Heart right ventricle (tissue), 16 donors: ENCODE data around the gene TBC1D13. TPM values are rescaled to one million over a fixed set of nuclear protein-coding genes. Genes with fewer than 3 reads are reported as not detected.

Source experiments
- ATAC-seq, 8 donors: fragments of 200-7000 bp; cut with Tn5 transposase; one replicate each; pipeline ENCODE4 v1.9.1; 2020; ENCODE audit warnings: mild to moderate bottlenecking in 8 of 8, moderate library complexity in 8 of 8, moderate number of reproducible peaks in 1 of 8
- DNase-seq, 2 donors: peaks; one replicate each; pipeline ENCODE4 v3.0.0-alpha.2; 2020
- H3K27ac ChIP-seq, 10 donors: fragments of 200-600 bp; sonication (generic) in 2 of 10; one replicate each; pipeline versions ENCODE4 v1.5.0 to v1.8.0; 2020 to 2022; ENCODE audit warnings: mild to moderate bottlenecking in 3 of 10
- H3K27me3 ChIP-seq, 7 donors: fragments of 200-600 bp; one replicate each; pipeline ENCODE4 v1.8.0; 2021 to 2022; ENCODE audit warnings: mild to moderate bottlenecking in 2 of 7
- H3K36me3 ChIP-seq, 9 donors: fragments of 200-600 bp; sonication (generic) in 1 of 9; one replicate each; pipeline versions ENCODE4 v1.5.0 to v1.8.0; 2020 to 2022; ENCODE audit warnings: mild to moderate bottlenecking in 2 of 9
- H3K4me1 ChIP-seq, 9 donors: fragments of 200-600 bp; sonication (generic) in 1 of 9; one replicate each; pipeline versions ENCODE4 v1.5.0 to v1.8.0; 2020 to 2022; ENCODE audit warnings: mild to moderate bottlenecking in 4 of 9
- H3K4me3 ChIP-seq, 10 donors: fragments of 200-600 bp; sonication (generic) in 2 of 10; one replicate each; pipeline versions ENCODE4 v1.5.0 to v1.8.0; 2020 to 2022; ENCODE audit warnings: mild to moderate bottlenecking in 7 of 10, moderate library complexity in 2 of 10
- H3K9me3 ChIP-seq, 11 donors: fragments of 200-600 bp in 10 of 11; sonication (generic) in 2 of 11; one replicate each; pipeline versions ENCODE4 v1.5.0 to v1.8.0; 2013 to 2022; ENCODE audit warnings: mild to moderate bottlenecking in 2 of 11, control low read depth in 1 of 11, moderate library complexity in 1 of 11
- WGBS, 2 donors: extraction: QIAGEN DNeasy Blood & Tissue Kit; methylation state at CpG; one replicate each; pipeline ENCODE4 v1.1.7; 2013; ENCODE audit warnings: inconsistent platforms in 1 of 2; 5-methylcytosine and 5-hydroxymethylcytosine counted together
- intact Hi-C, 10 donors: fragments of 100-400 bp; cut with DNase I; formaldehyde crosslinking; loops; one replicate each; pipeline versions ENCODE4 v1.11.1 to v1.14.2; 2022
- polyA plus RNA-seq, 2 donors: library from polyadenylated mRNA; stranded (reverse); fragments of 200-250 nt; gene quantifications; one replicate each; pipeline ENCODE4 v1.2.3, GENCODE V29; 2013
- total RNA-seq, 10 donors: library from RNA; stranded (reverse); fragmentation: NEBNext Ultra II Directional in 3 of 10; extraction: Animal tissue kit (Norgen Biotek cat#: 25700) in 3 of 10; gene quantifications; one replicate each; pipeline versions ENCODE4 v1.2.1 to v1.2.4, GENCODE V29; 2021 to 2023
- TF ChIP-seq, protein P1 (sequence below), 9 donors: fragments of 200-600 bp; sonication (generic) in 2 of 9; IDR thresholded peaks; one replicate each; pipeline versions ENCODE4 v1.5.0 to v1.8.0; 2021 to 2022; ENCODE audit warnings: antibody characterized with exemption in 9 of 9, mild to moderate bottlenecking in 5 of 9, moderate library complexity in 1 of 9
- donor health status: Arrhythmogenic right ventricular cardiomyopathy.
- donor health status: ischemic (EF 13 %, LVEDD 7.1; RV severe dilation, severe dysfunction).
- donor health status: healthy with polysubstance abuse.
- donor health status: DM: no; HTN: yes; CAD: no.
- donor health status: DM: no; HTN: no; CAD: no.
- donor health status: ischemic (EF 25% LVEDD 6.9; RV normal size, moderate dysfunction).
- donor health status: ischemic (EF 25% LVEDD 5.7; RV mildly dilated, moderate dysfunction).
- donor health status: healthy.
- donor health status: DM: yes; HTN: yes; CAD: no.
- donor health status: Ischemic cardiomyopathy.
- donor health status: ischemic (EF 35%, LVEDD 5.7; RV mildly dilated, moderate dysfunction).
- donor health status: nonischemic (EF 11% LVEDD 7.7; RV severe dilation, severe dysfunction).
- donor health status: DM: yes; HTN: yes; CAD: no.
- donor health status: PGD.
- donor health status: ischemic (EF 29% LVEDD 5.4; RV normal size, mild dysfunction).
- donor health status: nonischemic (EF 23%, LVEDD 6.1; RV moderate dilation, normal function).

TBC1D13 gene
- total and polyA plus RNA-seq, 12 donors = 12.3 to 21.3 (median 17.4) TPM

DNA sequence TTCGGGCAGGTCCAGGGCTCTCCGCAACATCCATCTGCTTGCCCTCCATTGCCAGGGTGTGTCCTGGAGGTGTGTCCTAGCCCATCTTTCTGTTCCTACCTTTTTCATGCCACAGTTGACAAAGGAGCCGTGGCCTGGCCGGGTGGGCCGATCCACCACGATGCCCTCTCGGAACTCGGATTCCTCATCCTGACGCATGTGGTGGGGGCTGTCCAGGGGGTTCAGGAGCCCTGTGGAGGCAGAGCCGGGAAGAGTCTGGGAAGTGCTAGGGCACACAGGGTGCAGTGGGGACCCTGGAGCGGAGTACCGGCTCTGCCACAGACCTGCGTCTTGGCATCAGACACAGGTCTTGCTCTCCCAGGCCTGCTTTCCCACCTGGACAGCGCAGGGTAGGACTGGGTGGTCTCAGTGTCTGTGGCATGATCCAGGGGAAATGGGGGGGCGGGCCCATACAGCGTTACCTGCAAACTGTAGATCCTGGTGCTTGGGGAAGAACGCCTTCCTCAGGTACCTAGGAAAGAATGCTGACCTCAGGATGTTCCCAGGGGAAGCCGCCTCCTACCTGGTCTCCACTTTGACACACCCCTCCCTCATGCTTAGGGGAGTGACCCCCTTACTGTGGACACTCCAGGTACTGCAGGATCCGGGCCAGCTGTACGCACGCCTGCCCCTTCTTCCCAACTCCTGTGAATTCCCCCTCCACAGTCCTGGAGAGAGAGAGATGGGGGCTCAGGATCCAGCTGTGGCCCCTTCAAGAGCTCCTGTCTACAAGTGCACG, 39.1 kb downstream of the TBC1D13 start:
- ATAC-seq (no peak), DNase-seq (no peak)
- TF ChIP-seq, protein P1, sequence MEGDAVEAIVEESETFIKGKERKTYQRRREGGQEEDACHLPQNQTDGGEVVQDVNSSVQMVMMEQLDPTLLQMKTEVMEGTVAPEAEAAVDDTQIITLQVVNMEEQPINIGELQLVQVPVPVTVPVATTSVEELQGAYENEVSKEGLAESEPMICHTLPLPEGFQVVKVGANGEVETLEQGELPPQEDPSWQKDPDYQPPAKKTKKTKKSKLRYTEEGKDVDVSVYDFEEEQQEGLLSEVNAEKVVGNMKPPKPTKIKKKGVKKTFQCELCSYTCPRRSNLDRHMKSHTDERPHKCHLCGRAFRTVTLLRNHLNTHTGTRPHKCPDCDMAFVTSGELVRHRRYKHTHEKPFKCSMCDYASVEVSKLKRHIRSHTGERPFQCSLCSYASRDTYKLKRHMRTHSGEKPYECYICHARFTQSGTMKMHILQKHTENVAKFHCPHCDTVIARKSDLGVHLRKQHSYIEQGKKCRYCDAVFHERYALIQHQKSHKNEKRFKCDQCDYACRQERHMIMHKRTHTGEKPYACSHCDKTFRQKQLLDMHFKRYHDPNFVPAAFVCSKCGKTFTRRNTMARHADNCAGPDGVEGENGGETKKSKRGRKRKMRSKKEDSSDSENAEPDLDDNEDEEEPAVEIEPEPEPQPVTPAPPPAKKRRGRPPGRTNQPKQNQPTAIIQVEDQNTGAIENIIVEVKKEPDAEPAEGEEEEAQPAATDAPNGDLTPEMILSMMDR (IDR thresholded peaks at IDR 0.05) = no peak
- Histone ChIP-seq H3K4me3 (no peak overlapping the region), H3K36me3 (peaks cover 0 to 75% (median 20%) of the 10 kb centered on the region in 9 donors), H3K9me3 (no peaks in the 10 kb centered on the region), H3K27me3 (no peaks in the 10 kb centered on the region), H3K27ac (no peak overlapping the region), H3K4me1 (peaks cover 5 to 25% (median 15%) of the 10 kb centered on the region in 9 donors)
- WGBS, 2 donors = 94 to 96% methylated on average over 22 of the region's 22 CpGs
- intact Hi-C loops = no loop called here

DNA sequence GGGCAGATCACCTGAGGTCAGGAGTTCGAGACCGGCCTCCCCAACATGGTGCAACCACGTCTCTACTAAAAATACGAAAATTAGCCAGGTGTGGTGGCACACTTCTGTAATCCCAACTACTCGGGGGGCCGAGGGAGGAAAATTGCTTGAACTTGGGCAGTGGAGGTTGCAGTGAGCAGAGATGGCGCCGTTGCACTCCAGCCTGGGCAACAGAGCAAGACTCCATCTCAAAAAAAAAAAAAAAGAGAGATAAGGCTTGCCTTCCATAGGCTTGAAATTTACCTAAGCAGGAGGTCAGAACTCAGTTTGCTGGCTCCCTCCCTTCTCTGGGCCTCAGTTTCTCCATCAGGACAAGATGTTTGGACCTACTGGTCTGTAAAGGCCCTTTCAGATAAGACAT, 41.2 kb downstream of the TBC1D13 start:
- peaks cover 0 to 58% (median 20%) of the 10 kb centered on the region in 9 donors for H3K36me3 ChIP-seq
- peaks cover 5 to 25% (median 15%) of the 10 kb centered on the region in 9 donors for H3K4me1 ChIP-seq
- 92 to 93% methylated on average over 8 of the region's 8 CpGs for WGBS, 2 donors
- DNase-seq (no peak), ATAC-seq (no peak)
- no peaks in the 10 kb centered on the region for H3K9me3 ChIP-seq
- H3K27me3 ChIP-seq = no peaks in the 10 kb centered on the region
- H3K27ac ChIP-seq = no peak overlapping the region
- peak overlapping the region in 2 of 10 donors; percentile 93 to 99 for H3K4me3 ChIP-seq
- TF ChIP-seq, protein P1 (IDR thresholded peaks at IDR 0.05) = no peak
- intact Hi-C loops = no loop called here

DNA sequence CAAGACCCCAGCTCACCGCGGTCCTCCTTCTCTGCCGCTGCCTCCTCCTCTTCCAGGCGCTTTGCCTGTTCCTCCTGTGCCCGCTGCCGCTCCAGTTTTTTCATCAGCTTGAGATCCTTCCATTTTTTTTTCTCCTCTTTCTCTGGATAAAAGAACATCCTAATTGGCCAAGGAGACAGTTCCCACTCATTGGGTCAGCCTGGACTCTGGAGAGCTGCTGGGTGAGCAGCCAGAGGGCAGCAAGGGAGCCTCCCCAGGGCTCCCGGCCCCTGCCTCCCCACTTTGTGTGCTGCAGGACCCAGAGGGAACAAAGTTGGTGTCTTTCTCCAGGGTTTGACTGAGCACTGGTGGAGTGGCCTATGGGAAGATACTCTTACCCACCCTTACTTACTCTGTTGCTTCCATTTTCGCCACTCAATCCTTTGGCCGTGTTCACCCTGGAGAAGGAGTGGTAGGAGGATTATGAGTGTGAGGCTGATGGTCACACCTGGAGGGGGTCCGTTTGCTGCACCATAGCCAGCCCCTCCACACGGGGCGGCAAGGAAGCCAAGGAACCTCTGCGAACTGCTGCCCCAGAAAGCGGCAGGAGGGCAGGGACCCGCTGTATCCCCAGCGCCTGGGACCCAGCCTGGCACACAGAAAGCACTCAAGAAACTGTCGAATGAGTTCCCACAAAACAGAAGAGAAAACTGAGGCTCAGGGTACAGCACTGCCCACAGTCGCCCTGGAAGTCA, 41.8 kb downstream of the TBC1D13 start:
- Histone ChIP-seq H3K27me3 (no peaks in the 10 kb centered on the region), H3K9me3 (no peaks in the 10 kb centered on the region), H3K4me1 (peaks cover 5 to 25% (median 15%) of the 10 kb centered on the region in 9 donors), H3K36me3 (peaks cover 0 to 56% (median 20%) of the 10 kb centered on the region in 9 donors), H3K4me3 (peak overlapping the region; percentile 75 to 100 (median 90)), H3K27ac (peak overlapping the region in 9 of 10 donors; percentile 77 to 90 (median 82))
- intact Hi-C loops = no loop called here
- TF ChIP-seq, protein P1 (IDR thresholded peaks at IDR 0.05) = no peak
- ATAC-seq = peak in 1 of 8 donors; percentile 1
- 33 to 35% methylated on average over 18 of the region's 18 CpGs for WGBS, 2 donors
- DNase-seq = no peak

DNA sequence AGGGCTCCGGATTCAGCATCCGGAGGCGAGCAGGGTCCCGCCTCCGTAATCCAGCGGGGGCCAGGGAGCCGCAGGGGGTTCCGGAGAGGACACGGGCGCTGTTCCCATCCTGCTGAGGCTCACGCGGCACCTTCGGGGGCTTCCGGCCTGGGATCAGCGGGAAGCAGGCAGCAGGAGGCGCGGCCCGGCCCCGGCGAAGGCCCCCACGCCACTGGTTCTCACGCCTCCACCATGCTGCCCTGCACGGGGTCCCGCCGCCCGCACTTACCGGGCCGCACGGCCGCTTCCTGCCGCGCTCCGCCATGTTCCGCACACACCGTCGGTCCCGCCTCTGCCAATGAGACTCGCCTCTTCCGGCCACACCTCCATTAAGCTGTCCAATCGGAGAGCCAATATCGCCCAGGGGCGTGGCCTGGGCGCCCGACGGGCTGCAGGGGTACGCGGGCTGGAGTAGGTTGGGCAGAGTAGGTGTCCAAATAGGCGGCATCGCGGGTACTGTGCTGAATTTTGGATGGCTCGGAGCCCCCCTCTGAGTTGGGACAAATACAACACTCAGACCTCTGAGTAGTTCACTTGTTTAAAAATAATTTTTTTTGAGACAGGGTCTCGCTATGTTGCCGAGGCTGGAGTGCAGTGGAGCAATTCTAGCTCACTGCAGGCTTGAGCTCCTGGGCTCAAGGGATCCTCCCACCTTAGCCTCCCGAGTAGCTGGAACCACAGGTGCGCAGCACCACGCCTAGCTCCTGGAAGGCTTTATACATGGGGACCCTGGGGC, 42.6 kb downstream of the TBC1D13 start, which contains the start of gene SPOUT1:
TSS of gene SPOUT1 (minus strand) at position 318 of the 775 bp plus-strand sequence. CDS start at position 304, 14 bp downstream.
- ATAC-seq (peak; percentile 97 to 100 (median 99)), DNase-seq (peak; percentile 93)
- peaks cover 0 to 52% (median 18%) of the 10 kb centered on the region in 9 donors for H3K36me3 ChIP-seq
- 1 to 2% methylated on average over 56 of the region's 56 CpGs for WGBS, 2 donors
- H3K27ac ChIP-seq = peak within 1 kb of the TSS in 9 of 10 donors; percentile 77 to 90 (median 82)
- TF ChIP-seq, protein P1 (IDR thresholded peaks at IDR 0.05) = no peak
- intact Hi-C loops = no loop called here
- H3K4me3 ChIP-seq = peak within 1 kb of the TSS; percentile 75 to 100 (median 90)
- H3K27me3 ChIP-seq = no peaks in the 10 kb centered on the region
- no peaks in the 10 kb centered on the region for H3K9me3 ChIP-seq
- H3K4me1 ChIP-seq = peaks cover 5 to 25% (median 15%) of the 10 kb centered on the region in 9 donors
